ENCODE results near the gene AHRR. TPM values are rescaled to one million over a fixed set of nuclear protein-coding genes. Genes with fewer than 3 reads are reported as not detected.

AHRR gene
- total RNA-seq, 1 donor from 2014 or later, result 6.1 TPM

DNA sequence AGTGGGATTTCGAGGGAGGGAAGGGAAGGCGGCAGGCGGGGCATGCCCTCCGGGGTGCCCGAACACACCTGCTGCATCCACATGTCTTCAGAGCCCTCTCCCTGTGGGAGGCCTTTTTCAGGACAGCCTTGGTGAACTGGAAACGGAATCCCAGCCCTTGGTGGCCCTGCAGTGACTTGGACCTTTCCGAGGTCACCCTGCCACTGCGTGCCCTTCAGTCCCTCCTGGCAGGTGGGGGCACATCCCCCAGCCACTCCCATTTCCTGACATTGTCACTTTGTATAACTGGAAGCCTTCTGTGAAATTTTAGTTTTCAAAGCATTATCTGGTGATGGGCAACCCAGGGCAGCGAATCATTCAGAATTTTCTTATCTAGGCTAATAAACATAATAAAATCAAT lies 11.0 kb upstream of the AHRR start:
- CTCF ChIA-PET, result no interaction called here
- POLR2A ChIA-PET, result no interaction called here
- H3K27me3 Mint-ChIP-seq, result no peaks in the 10 kb centered on the region
- intact Hi-C loops (cut with micrococcal nuclease), result loop anchor here (10.0 kb wide), 1 partner anchor 334 kb away; no protein-coding TSS in a partner anchor
- peaks cover 81% of the 10 kb centered on the region for H3K36me3 Mint-ChIP-seq (ENCODE audit: low read depth)
- H3K4me1 Mint-ChIP-seq, result no peaks in the 10 kb centered on the region
- no peak overlapping the region for H3K4me3 Mint-ChIP-seq
- ATAC-seq (ENCODE audit: low read depth), result no peak
- no peak for DNase-seq
- TF ChIP-seq, protein P1, sequence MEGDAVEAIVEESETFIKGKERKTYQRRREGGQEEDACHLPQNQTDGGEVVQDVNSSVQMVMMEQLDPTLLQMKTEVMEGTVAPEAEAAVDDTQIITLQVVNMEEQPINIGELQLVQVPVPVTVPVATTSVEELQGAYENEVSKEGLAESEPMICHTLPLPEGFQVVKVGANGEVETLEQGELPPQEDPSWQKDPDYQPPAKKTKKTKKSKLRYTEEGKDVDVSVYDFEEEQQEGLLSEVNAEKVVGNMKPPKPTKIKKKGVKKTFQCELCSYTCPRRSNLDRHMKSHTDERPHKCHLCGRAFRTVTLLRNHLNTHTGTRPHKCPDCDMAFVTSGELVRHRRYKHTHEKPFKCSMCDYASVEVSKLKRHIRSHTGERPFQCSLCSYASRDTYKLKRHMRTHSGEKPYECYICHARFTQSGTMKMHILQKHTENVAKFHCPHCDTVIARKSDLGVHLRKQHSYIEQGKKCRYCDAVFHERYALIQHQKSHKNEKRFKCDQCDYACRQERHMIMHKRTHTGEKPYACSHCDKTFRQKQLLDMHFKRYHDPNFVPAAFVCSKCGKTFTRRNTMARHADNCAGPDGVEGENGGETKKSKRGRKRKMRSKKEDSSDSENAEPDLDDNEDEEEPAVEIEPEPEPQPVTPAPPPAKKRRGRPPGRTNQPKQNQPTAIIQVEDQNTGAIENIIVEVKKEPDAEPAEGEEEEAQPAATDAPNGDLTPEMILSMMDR (IDR thresholded peaks at IDR 0.05), result no peak
- no peak overlapping the region for H3K27ac Mint-ChIP-seq
- H3K9me3 Mint-ChIP-seq, result no peaks in the 10 kb centered on the region

DNA sequence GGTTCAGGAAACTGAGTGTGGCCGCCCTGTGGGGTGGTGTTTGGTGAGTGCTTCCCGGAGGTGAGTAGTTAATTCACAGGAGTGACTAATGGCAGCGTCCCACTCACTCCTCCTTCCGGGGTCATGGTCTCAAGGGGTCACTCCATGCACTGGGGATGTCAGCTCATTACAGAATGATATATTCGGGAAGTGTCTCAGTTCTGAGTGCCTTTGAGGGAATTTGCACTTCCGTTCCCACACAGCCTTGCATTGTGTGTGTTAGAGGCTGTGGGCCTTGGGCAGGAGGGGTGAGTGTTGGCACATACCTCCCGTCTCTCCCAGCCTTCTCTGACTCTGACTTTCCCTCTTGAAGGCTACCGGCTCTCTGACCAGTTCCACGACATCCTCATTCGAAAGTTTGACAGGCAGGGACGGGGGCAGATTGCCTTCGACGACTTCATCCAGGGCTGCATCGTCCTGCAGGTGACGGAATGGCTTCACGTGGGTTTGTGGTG lies 10.5 kb upstream of the AHRR start:
- TF ChIP-seq, protein P1 (IDR thresholded peaks at IDR 0.05), result no peak
- DNase-seq (no peak), ATAC-seq (ENCODE audit: low read depth) (no peak)
- POLR2A ChIA-PET, result no interaction called here
- Mint-ChIP-seq H3K36me3 (ENCODE audit: low read depth) (peaks cover 79% of the 10 kb centered on the region), H3K4me1 (no peaks in the 10 kb centered on the region), H3K4me3 (no peak overlapping the region), H3K27me3 (no peaks in the 10 kb centered on the region), H3K27ac (no peak overlapping the region), H3K9me3 (no peaks in the 10 kb centered on the region)
- CTCF ChIA-PET, result no interaction called here
- intact Hi-C loops (cut with micrococcal nuclease), result loop anchor here (10.0 kb wide), 1 partner anchor 334 kb away; no protein-coding TSS in a partner anchor

DNA sequence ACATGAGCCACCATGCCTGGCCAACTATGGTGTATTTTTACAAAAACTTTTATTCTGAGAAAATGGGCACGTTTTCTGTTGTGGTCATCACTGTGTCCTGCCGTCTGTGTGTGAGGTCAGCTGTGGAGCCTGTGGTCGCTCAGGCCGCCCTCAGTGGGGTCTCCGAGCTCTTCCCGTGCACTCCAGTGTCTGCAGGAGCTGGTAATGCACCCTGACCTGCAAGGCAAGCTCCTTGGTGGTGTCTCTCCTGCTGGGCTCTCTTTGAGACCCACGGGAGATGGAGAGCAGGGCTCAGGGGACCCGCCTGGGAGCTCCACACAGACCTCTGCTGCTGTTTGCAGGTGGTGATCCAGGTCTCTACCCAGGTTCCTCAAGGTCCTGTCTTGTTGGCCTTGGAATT lies 9.6 kb upstream of the AHRR start:
- no peak overlapping the region for H3K27ac Mint-ChIP-seq
- CTCF ChIA-PET, result no interaction called here

DNA sequence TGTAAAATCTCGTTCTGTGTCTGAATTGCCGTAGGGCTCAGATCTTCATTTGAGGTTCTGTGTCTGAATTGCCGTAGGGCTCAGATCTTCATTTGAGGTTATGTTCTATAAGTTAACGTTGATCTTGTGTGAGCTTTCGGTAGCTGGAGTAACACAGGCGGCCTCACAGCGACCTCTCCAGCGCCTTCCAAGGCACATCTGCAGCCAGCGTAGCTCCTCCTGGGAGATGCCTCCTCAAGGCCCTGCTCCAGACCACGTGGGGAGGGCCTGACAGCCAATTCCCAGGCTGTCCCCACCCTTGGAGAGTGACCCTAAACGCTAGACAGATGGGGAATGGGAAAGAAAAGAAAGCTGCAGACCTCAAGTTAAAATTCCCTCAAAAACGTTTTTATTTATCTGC lies 8.7 kb upstream of the AHRR start:
- intact Hi-C loops (cut with micrococcal nuclease), result loop anchor here (10.0 kb wide), 1 partner anchor 332 kb away; no protein-coding TSS in a partner anchor
- peaks cover 6% of the 10 kb centered on the region for H3K4me1 Mint-ChIP-seq
- TF ChIP-seq, protein P1 (IDR thresholded peaks at IDR 0.05), result no peak
- DNase-seq, result no peak
- no peak overlapping the region for H3K4me3 Mint-ChIP-seq
- H3K27ac Mint-ChIP-seq, result no peak overlapping the region
- CTCF ChIA-PET, result no interaction called here
- ATAC-seq (ENCODE audit: low read depth), result no peak
- no peaks in the 10 kb centered on the region for H3K9me3 Mint-ChIP-seq
- peaks cover 68% of the 10 kb centered on the region for H3K36me3 Mint-ChIP-seq (ENCODE audit: low read depth)
- POLR2A ChIA-PET, result no interaction called here
- H3K27me3 Mint-ChIP-seq, result no peaks in the 10 kb centered on the region

More for the DNA sequence above, 9.6 kb upstream of the AHRR start:
- peaks cover 3% of the 10 kb centered on the region for H3K4me1 Mint-ChIP-seq
- no peaks in the 10 kb centered on the region for H3K9me3 Mint-ChIP-seq
- DNase-seq (no peak), ATAC-seq (ENCODE audit: low read depth) (no peak)
- TF ChIP-seq, protein P1 (IDR thresholded peaks at IDR 0.05), result no peak
- POLR2A ChIA-PET, result no interaction called here
- intact Hi-C loops (cut with micrococcal nuclease), result loop anchor here (10.0 kb wide), 1 partner anchor 333 kb away; no protein-coding TSS in a partner anchor
- H3K36me3 Mint-ChIP-seq (ENCODE audit: low read depth), result peaks cover 74% of the 10 kb centered on the region
- H3K4me3 Mint-ChIP-seq, result no peak overlapping the region
- H3K27me3 Mint-ChIP-seq, result no peaks in the 10 kb centered on the region

DNA sequence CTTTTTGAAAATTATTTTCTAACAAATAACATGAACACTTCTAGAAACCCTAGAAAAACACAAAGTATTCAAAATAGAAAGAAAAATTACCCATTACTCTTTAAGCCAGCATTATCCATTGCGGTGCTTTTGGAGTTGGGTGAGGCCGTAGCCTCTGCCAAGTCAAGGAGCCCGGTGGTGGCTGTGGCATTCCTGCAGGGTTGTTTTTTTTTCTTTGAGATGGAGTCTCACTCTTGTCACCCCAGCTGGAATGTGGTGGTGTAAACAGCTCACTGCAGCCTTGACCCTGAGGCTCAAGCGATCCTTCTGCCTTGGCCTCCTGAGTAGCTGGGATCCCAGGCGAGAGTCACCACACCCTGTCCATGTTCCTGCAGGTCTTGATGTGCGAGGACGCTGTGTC lies 8.2 kb upstream of the AHRR start:
- Mint-ChIP-seq H3K4me3 (no peak overlapping the region), H3K9me3 (no peaks in the 10 kb centered on the region), H3K27me3 (no peaks in the 10 kb centered on the region), H3K27ac (no peak overlapping the region), H3K36me3 (ENCODE audit: low read depth) (peaks cover 64% of the 10 kb centered on the region), H3K4me1 (peaks cover 6% of the 10 kb centered on the region)
- ATAC-seq (ENCODE audit: low read depth) (no peak), DNase-seq (no peak)
- intact Hi-C loops (cut with micrococcal nuclease), result loop anchor here (10.0 kb wide), 1 partner anchor 332 kb away; no protein-coding TSS in a partner anchor
- POLR2A ChIA-PET, result no interaction called here
- CTCF ChIA-PET, result no interaction called here
- TF ChIP-seq, protein P1 (IDR thresholded peaks at IDR 0.05), result no peak

Data from activated B cell treated with CpG ODN at 0.5 μM for 24 hours (primary cell).